WTC11 (cell line): Measurements from ENCODE around the gene CBFB.

ENCODE experiments used
- ZNF121 ChIP-seq: sonication (generic); formaldehyde crosslinking; IDR thresholded peaks from 2 replicates; pipeline ENCODE4 v1.8.0; 2023; ENCODE audit warnings: missing genetic modification reagents
- TF ChIP-seq, protein P1 (sequence below): sonication (generic); formaldehyde crosslinking; IDR thresholded peaks from 2 replicates; pipeline ENCODE4 v1.8.1; 2023; ENCODE audit warnings: mild to moderate bottlenecking, missing genetic modification reagents, borderline replicate concordance

DNA sequence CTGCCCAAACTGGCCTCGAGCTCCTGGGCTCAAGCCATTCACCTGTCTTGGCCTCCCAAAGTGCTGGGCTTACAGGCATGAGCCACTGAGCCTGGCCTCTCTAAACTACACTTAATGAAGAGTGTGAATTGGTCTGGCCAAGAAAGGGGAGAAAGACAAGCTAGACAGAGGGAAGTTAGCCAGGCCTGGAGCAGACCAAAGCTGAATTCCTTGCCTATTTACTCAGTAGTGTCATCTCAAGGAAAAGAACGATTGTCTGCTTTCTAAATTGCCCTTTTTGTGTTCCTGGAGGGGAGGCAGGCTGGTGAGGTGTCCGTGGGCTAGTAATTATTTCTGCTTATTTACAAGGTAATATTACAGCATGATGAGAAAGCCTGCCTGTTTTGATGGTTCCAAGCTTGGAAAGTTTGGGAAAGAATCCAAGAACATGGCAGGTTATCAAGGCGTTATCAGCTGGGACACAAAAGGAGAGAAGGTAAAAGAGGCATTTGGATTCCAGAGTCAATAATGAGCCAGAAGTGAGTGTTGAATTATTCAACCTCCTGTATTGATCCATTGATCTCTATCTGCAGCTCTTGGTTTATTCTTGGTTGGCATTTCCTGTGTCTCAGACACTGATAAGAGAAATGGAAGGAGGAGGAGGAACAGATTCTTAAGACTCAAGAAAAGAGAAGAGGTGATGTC lies 6.3 kb upstream of the CBFB start:
- TF ChIP-seq, protein P1, sequence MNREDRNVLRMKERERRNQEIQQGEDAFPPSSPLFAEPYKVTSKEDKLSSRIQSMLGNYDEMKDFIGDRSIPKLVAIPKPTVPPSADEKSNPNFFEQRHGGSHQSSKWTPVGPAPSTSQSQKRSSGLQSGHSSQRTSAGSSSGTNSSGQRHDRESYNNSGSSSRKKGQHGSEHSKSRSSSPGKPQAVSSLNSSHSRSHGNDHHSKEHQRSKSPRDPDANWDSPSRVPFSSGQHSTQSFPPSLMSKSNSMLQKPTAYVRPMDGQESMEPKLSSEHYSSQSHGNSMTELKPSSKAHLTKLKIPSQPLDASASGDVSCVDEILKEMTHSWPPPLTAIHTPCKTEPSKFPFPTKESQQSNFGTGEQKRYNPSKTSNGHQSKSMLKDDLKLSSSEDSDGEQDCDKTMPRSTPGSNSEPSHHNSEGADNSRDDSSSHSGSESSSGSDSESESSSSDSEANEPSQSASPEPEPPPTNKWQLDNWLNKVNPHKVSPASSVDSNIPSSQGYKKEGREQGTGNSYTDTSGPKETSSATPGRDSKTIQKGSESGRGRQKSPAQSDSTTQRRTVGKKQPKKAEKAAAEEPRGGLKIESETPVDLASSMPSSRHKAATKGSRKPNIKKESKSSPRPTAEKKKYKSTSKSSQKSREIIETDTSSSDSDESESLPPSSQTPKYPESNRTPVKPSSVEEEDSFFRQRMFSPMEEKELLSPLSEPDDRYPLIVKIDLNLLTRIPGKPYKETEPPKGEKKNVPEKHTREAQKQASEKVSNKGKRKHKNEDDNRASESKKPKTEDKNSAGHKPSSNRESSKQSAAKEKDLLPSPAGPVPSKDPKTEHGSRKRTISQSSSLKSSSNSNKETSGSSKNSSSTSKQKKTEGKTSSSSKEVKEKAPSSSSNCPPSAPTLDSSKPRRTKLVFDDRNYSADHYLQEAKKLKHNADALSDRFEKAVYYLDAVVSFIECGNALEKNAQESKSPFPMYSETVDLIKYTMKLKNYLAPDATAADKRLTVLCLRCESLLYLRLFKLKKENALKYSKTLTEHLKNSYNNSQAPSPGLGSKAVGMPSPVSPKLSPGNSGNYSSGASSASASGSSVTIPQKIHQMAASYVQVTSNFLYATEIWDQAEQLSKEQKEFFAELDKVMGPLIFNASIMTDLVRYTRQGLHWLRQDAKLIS, result no peak
- TF ChIP-seq ZNF121 (CRISPR knock-in tag), result no peak
